ENCODE results near the gene LCMT2.

The LCMT2 gene, protein sequence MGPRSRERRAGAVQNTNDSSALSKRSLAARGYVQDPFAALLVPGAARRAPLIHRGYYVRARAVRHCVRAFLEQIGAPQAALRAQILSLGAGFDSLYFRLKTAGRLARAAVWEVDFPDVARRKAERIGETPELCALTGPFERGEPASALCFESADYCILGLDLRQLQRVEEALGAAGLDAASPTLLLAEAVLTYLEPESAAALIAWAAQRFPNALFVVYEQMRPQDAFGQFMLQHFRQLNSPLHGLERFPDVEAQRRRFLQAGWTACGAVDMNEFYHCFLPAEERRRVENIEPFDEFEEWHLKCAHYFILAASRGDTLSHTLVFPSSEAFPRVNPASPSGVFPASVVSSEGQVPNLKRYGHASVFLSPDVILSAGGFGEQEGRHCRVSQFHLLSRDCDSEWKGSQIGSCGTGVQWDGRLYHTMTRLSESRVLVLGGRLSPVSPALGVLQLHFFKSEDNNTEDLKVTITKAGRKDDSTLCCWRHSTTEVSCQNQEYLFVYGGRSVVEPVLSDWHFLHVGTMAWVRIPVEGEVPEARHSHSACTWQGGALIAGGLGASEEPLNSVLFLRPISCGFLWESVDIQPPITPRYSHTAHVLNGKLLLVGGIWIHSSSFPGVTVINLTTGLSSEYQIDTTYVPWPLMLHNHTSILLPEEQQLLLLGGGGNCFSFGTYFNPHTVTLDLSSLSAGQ

DNA sequence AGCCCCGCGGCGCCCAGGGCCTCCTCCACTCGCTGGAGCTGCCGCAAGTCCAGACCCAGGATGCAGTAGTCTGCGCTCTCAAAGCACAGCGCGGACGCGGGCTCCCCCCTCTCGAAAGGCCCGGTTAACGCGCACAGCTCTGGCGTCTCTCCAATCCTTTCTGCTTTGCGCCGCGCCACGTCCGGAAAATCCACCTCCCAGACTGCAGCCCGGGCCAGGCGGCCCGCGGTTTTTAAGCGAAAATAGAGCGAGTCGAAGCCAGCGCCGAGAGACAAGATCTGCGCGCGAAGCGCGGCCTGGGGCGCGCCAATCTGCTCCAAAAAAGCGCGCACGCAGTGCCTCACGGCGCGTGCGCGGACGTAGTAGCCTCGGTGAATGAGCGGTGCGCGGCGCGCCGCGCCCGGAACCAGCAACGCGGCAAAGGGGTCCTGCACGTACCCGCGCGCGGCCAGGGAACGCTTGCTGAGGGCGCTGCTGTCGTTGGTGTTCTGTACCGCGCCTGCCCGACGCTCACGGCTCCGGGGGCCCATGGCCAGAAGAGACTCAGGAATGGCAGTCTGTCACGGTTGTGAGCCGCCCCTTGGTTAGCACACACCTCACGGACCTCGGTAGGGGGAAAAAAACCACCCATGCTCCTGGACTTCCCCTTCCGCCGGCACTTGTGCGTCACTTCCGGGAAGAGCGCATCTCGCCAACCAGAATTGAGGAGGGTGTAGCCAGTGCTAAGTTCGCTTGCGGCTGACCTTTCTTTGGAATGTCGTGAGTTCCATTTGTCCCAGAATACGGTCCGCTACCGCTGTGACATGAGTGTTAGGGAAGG lies at the start of gene LCMT2:
LCMT2 (minus strand) TSS at position 614 of the 820 bp plus-strand sequence; CDS start at position 530, 84 bp downstream.
- peak; percentile 94 for DNase-seq

DNA sequence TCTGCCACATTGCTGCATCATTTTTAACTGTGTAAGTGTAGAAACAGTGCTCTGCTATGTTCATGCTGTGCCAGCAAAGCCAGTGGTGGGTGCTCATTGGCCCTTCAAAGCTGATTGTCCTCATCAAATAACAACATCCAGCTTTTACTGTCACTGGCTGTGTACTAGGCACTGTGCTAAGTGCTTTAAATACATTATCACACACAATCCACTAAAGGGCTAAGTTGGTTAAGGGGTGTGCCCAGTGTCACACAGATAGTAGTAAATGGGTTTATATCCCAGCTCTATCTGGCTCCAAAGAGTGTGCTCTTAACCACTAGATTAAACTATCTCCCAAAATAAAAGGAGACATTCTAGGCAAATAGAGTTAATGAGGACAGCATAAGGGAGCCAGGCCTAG lies 48.2 kb upstream of the LCMT2 start:
- no peak for DNase-seq

DNA sequence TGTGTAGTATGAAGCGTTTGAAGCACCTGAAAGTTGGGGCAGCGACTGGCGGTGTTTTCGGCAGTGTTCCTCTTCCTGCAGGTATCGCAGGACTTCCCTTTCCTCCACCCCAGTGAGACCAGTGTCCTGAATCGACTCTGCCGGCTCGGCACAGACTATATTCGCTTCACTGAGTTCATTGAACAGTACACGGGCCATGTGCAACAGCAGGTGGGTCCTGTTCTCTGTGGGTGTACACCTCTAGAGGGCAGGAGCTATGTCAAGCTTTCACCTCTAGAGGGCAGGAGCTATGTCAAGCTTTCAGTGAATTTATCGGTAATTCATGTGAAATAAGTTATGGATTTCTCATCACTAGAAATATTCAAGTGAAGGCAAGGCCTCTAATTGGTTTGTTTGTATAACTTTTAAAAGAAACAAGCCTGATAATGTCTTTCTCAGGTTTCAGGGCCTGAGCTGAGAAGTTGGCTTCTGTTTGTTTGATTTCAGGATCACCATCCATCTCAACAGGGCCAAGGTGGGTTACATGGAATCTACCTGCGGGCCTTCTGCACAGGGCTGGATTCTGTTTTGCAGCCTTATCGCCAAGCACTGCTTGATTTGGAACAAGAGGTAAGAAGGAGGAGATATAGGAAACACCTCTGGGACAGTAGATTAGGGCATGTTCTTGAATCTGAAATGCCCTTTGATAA lies 45.8 kb upstream of the LCMT2 start:
- peak; percentile 30 for DNase-seq

DNA sequence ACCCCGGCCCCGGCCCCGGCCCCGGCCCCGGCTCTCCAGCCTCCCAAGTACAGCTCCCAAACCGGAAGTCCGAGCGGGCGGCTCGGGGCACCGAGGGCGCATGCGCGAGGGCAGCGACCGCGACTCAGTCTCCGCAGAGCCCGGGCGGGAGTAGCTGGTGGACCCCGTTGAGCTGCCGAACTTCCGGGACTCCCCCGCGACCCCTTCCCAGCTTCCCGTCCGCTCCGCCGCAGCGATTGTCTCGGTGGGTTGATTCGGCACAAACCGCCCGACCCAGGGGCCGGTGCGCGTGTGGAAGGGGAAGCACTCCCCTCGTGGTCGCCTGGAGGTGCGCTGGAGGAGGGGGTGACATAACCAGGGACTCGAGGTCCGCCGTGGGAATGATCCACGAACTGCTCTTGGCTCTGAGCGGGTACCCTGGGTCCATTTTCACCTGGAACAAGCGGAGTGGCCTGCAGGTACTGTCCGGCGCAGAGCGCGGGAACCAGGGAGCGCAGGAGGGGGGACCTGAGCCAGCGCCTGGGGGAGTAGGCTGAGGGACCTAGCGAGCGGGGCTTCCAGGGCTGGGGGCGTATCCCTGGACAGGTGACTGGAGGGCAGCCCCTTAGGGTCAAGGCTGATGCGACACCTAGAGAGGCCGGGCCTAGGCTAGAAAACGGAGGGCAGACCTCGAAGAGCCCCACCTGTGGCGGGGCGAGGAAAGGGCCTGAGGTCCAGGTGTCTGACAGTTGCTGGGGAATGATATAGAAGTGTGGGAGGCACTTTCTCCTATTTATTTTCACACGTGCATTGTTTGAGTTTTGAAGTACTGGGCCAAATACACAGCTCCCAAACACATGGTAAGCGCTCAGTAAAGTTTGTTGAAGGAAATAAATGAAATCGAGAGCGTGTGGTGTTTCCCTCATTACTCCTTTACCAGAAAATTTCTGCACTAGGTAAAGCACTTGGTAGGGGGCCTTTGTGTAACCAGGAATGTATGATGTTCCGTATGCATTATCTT lies 40.9 kb upstream of the LCMT2 start, which contains the start of the genes TUBGCP4 and ZSCAN29:
TUBGCP4 (plus strand) TSS at position 127 of the 1,000 bp plus-strand sequence; CDS start at position 381, 254 bp downstream.
ZSCAN29 (minus strand) TSS at position 69 of the 1,000 bp plus-strand sequence. CDS start 1,130 bp downstream, outside the sequence.
- peak; percentile 80 for DNase-seq

DNA sequence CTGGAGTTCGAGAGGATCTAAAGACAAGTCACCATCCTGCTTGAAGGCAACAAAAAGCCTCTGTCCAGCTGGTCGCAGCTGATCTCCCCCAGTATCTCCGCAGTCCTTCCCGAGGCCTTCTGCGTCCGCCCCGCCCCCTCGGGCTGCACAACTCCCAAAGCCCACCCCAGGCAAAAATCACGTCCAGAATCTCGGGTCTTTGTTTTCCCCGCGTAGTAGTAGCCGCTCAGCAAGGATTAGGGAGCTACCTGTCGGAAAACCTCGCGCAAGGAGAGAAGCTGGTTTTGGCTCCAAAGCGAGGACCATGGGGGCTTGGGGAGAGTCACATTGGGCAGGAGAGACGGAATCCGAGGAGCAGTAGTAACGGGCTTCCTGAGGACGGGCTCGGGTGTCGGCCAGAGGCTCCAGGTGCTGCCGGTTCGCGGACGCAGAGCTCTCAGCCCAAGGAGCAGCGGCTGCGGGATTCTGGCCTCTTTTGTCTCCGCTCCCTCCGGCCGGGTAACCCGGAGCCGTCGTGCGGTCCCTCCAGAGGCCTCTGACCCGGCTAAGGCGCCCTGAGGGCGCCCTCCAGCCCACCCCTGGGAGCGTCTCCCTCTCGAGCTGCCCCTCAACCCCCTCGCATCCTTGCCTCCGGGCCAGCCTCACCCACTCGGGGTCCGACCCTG lies 40.1 kb upstream of the LCMT2 start:
- DNase-seq: no peak

DNA sequence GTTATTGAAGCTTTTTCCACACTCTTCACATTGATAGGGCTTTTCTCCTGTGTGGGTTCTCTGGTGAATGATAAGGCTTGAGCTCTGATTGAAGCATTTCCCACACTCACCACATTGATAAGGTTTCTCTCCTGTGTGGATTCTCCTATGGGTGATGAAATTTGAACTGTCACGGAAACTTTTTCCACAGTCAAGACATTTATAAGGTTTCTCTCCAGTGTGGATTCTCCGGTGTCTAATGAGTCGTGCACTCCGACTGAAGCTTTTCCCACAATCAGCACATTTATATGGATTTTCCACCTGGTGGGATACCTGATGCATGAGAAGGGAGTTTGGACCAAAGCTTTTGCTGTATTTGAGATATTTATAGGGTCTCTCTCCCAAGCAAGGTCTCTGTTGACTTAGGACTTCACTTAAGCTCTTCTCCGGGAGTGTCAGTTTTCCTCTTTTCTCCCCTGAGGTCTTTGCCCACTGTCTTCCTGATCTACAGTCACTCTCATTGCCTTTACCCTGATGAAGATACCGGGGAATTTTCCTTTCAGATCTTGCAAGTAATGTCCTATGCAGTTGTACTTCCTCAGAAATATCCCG lies 31.0 kb upstream of the LCMT2 start:
- DNase-seq: no peak

DNA sequence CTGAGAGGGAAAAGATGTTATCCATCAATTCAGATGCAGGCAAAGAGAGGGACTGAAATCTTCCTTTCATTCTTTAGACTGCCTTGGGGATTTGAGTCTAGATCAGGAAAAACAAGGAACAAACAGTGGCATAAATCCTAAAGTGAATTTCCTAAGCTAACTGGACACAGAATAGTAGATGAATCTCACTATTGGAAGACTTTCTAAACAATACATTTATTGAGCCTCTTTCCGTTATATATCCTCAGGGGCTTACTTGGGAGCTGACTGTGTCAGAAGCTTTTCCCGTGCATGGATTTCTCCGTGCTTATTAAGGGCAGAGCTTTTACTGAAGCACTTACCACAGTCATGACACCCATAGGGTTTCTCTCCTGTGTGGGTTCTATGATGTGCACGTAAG lies 30.4 kb upstream of the LCMT2 start:
- DNase-seq: no peak

DNA sequence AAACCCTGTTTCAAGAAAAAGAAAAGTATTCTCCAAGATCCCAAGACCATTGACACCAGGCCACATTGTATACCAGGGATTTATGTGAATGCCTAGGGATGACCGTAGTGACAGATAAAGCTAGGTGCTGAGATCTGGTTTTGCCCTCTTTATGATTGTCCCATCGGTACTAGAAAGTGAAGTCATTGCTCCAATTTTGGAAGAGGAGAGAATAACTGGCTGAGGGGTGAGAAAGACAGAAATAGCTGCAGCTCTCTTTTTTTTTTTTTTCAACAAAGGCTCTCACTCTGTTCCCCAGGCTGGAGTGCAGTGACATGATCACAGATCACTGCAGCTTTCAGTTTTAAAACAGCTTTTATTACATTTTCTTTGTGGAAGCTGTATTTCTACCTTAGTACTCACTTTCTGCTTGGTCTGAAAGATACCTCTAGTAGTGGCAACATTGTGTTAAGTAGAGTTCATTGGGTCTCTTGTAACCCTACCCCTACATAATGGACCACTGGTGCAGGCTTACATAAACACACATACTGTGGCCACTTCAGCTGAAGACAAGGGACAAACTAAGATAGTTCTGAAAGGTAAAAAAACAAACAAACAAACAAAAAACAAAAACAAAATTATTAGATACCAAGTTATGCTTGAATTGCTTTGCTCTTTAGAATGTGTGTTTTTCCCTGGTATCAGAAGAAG lies 22.5 kb upstream of the LCMT2 start:
- DNase-seq: no peak

DNA sequence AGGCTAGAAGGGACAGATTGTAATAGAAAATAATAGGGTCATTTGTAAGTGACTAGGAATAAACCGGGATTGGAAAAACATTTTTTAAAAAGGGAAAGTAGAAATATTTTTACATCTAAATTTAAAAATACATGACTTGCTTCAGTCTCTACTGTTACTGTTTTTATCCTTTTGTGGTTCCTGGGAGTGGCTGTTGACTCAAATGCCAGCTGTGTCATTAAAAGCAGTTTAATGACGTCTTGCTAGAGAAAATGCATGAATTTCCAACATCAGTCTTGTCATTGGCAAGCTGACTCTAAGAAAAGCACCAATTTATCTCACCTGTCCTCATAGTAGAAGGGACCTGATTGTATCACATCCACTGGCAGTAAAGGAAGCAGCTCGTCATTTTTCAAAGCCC lies 16.7 kb upstream of the LCMT2 start:
- DNase-seq: no peak

DNA sequence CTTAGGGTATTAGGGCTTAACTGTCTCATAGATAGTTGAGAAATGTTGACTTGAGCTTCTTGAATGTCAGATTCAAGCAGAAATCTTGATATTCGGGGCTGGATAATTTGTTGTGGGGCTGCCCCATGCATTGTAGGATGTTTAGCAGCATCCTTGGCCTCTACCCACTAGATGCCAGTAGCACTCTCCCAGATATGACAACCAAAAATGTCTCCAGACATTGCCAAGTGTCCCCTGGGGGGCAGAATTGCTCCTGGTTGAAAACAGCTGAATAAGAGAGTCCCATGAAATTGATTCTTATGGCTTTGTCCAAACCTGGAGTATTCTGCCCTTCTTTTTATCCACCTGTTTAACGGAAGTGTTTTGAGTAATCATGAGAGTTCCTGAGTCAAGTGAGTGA lies 15.9 kb upstream of the LCMT2 start:
- no peak for DNase-seq

DNA sequence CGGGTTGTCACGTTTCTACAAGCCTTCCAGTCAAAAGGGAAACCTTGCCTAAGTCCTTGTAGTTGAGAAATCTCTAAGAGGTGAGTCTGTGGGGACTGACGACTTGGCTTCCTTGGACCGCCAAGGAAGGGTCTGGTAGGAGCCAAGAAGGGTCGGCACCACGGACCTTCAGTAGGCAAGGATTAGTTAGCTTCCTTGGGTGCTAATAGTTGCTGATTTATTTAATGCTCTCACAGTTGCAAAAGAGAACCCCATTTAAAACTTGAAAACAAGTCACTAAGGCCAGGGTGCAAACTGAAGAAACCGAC lies 361 bp upstream of the LCMT2 start:
- DNase-seq: no peak

DNA sequence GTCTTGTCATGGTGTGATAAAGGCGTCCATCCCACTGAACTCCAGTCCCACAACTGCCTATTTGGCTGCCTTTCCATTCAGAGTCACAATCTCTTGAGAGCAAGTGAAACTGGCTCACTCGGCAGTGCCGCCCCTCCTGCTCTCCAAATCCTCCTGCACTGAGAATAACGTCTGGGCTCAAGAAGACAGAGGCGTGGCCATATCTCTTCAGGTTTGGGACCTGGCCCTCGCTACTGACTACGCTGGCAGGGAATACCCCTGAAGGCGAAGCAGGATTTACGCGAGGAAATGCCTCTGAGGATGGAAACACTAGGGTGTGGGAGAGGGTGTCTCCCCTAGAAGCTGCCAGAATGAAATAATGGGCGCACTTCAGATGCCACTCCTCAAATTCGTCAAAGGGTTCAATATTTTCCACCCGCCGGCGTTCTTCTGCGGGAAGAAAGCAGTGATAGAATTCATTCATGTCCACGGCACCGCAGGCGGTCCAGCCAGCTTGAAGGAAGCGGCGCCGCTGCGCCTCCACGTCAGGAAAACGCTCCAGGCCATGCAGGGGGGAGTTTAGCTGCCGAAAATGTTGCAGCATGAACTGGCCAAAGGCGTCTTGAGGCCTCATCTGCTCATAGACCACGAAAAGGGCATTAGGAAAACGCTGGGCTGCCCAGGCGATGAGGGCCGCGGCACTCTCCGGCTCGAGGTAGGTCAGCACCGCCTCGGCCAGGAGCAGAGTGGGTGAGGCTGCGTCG lies 985 bp downstream of the LCMT2 start:
- DNase-seq: peak; percentile 62

DNA sequence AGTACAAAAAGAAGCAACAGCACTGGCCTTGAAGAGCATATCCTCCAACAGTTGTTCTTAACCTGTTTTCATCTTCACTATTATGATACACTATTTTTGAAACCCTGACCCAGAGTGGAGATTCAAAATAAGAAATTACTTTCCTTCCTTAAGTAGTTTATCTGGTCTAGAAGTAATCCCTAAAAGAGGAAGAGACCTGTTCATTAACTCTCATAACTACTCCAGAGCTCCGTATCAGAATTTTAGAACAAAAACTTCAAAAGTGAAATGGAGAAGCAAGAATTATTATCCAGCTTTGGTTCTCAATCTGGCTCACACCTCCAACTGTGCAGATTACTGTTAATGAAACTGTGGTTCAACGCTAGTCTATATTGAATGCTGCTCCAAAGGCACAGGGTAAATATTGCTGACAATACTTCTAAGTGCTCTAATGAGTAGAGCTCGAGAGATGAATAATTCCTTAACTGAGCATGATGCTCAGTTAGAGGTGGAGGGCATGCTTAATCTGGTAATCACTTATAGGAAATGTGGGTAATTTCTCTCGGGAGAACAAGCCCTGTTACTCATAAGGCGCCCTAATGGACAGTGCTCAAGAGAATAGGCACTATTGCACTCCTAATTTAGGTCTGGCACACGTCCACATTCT lies 5.2 kb downstream of the LCMT2 start:
- DNase-seq: no peak

DNA sequence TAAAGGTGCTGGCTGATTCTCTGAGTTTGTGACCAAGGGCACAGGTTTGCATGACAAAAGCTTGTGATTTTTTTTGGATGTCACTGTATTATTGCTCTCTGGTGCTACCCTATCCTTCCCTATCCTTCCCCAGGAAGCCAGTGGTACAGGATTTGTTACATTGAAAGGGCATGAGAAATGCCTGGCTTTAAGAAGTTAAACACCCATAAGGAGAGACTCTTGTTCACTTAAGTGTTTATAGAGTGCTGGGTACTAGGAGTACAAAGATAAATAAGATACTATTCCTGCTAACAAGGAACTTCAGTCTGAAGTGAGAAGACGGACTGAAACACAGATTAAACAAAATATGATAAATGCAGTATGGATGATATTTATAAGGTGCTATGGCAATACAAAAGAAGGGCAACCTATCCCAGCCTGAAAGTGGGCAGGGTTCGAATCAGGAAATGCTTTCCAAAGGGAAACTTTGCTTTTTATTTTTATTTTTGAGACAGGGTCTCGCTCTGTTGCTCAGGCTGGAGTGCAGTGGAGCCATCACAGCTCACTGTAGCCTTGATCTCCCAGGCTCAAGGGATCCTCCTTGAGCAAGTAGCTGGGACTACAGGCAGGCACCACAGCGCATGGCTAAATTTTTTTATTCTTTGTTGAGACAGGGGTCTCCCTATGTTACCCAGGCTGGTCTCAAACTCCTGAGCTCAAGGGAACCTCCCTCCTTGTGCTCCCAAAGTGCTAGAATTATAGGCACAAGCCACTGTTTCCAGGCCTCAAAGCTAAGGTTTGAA lies 11.2 kb downstream of the LCMT2 start:
- DNase-seq: no peak

DNA sequence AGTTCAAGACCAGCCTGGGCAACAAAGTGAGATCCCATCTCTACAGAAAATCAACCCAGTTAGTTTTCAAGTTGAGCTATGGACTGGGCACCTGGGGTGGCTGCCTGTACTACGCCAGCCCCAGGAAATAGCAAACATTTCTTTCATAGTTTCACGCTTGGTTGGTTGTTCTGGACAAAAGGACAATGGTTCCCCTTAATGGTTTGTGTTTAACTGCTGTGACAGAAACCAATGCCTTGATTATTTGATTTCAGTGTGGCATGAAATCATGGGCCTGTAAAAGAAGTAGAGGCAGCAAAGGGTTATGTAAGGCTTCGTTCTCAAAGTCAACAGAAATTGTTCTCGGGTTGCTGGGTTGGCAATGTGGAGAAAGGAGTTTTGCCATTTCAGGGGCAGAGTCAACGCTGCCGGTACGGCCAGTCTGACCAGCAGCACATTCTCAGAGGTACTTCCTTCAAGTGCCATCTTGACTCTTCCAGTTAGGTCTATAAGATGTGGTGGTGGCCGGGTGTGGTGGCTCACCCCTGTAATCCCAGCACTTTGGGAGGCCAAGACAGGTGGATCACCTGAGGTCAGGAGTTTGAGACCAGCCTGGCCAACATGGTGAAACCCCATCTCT lies 12.7 kb downstream of the LCMT2 start:
- peak; percentile 13 for DNase-seq

DNA sequence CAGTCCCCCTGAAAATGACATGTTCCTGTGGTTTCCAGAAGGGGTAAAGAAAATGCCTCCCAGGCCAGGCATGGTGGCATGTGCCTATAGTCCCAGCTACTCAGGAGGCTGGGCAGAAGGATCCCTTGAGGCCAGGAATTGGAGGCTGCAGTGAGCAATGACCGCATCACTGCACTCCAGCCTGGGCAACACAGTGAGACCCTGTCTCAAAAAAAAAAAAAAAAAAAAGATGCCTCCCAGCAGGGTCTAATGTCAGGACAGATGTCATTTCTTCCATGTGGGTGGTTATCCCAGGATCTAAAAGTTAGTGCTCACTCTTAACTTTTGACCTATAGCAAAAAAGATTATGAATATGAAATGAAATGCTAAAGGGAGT lies 13.4 kb downstream of the LCMT2 start:
- no peak for DNase-seq
